HG03025 (cell line): Measurements from ENCODE around the gene EPB41L2.
"Not testable (repeated sequence)": the region's sequence is repeated elsewhere in the genome, so short reads cannot be mapped to it uniquely, and the experiment has no call there.

ENCODE experiments used
- ATAC-seq: cut with Tn5 transposase; IDR thresholded peaks from one replicate; pipeline ENCODE4 v1.9.1; 2021; ENCODE audit warnings: mild to moderate bottlenecking, moderate library complexity; ENCODE audit not compliant: unreplicated experiment, low FRiP score

Gene EPB41L2

DNA sequence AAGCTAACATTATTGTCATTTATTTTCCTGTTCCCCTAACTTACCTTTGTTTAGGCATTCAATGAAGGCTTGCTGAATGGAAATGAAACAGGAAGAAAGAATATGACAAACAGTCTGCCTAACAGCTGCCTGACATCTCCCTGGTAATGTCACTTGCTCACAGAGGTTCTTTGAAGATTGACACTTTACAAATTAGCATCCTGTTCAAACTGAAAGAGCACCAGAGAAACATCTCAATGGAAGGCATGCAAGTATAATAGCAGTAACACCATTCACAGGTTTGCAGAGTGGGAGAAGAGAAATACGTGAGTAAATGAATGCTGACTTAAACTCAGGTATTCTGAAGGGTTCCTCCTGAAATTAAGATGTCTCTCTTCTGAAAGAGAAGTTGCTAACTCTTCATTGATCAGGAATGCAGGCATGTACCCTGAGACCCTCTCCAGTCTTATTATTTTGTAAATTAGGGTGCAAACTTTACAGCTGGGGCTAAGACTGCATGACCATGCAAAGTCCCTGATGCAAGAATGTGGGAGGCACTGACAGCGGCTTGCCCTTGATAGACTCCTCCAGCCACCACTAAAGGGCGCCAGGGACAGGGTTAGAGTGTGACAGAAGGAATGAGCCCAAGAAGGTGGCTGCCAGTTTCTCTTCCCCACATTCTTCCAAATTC lies 237.1 kb downstream of the EPB41L2 start:
- no peak for ATAC-seq

- no peak for ATAC-seq
Measured at GRCh38 chr6:130824978-130825694, 237.9 kb downstream of the EPB41L2 start.

GRCh38 chr6:130822736-130823135 lies 240.3 kb downstream of the EPB41L2 start:
- ATAC-seq: no peak

GRCh38 chr6:130815200-130816071 lies 247.6 kb downstream of the EPB41L2 start:
- no peak for ATAC-seq

GRCh38 chr6:130814506-130814905 lies 248.5 kb downstream of the EPB41L2 start:
- ATAC-seq: no peak

- no peak for ATAC-seq
Measured at GRCh38 chr6:130811932-130812331, 251.1 kb downstream of the EPB41L2 start.

- no peak for ATAC-seq
Measured at GRCh38 chr6:130810307-130811030, 252.6 kb downstream of the EPB41L2 start.

DNA sequence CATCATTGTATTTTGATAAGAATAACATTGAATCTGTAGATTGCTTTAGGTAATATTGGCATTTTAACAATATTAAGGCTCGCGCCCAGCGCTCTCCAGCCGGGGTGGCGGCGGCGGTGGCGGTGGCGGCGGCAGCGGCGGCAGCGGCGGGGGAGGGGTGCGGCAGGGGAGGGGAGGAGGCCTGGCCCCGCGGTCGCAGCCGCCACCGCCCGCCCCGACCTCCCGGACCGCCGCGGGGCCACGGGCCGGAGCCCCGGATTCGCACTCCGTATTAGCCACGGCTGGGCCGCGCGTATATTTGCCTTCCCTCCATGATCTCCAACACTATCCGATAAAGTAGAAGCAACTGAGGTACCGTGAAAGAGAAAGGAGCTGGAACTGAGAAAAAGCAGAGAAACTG lies 261.7 kb downstream of the EPB41L2 start:
- not testable (repeated sequence) for ATAC-seq

DNA sequence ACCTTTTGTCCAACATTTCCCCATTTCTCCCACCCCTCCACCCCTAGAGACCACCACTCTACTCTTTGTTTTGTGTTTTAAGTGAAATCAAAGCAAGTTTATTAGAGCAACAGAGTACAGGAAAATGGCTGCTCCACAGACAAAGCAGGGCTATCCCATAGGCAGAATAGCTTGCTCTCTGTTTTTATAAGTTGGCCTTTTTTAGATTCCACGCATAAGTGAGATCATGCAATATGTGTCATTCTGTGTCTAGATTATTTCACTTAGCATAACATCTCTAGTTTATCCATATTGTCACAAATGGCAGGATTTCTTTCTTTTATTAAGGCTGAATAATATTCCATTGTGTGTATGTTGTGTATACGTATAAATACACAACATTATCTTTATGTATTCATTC lies 266.0 kb downstream of the EPB41L2 start:
- ATAC-seq: no peak

DNA sequence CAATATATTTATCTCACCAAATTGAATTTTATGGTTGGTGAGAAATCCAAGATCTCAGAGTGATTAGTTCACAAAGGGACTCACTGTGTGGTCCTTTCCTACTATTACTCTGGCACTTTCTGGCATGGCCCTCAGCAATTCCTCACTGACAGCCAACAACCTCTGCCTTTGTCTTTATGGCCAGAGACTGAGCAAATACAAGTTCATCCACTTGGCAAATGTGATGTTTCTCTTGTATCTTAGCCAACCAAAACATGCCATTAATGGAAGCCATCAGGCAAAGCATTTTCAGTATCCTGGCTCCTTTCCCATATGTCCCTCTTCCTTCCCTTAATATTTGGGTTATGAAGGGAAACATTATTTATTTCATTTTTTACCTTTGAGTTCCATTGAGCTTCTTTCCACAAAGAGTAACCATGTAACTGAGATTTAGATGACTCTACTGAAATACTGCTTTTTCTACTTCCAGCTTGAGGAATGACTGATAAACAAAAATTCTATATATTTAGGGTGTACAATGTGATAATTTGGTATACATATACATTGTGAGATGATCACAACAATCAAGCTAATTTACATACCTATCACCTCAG lies 266.6 kb downstream of the EPB41L2 start:
- no peak for ATAC-seq

- ATAC-seq: no peak
Measured at GRCh38 chr6:130794738-130795137, 268.3 kb downstream of the EPB41L2 start.

DNA sequence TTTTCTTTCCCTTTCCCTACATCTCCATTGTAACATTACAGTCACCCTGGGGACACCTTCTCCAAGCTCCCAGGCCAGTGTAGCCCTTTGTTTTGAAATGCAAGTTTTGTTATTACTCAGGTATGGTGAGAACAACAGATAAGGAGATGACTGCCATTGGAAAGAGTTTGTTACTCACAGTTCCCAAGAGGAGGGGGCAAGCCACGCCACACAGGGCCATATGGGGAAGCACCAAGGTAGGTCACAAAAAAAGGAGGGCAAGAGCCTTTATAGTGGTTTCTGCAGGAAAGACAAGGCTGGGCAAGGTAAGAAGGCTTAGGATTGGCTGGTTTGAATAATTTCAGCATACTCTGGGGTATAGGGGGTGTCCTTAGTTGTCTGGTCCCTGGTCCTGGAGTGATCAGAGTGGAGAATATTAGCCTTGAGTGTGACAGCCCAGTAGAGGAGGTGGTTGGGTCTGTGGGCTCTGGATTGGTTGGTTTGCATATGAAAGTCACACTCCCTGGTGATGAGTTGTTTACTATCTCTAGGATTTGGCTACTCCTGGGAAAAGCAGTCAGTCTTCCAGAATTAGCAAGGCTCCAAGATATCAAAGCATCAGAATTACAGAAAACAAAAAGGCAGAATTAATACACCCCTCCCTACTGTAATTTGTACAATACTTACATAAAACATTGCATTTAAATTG lies 268.9 kb downstream of the EPB41L2 start:
- no peak for ATAC-seq
